Stimulated activated CD4-positive, alpha-beta T cell treated with anti-CD3 and anti-CD28 coated beads, Interleukin-1b, Interleukin-23, amount 100 ng/mL, for 48 hours (primary cell): Measurements from ENCODE around the gene FGGY.

Experiments used
- DNase-seq: peaks from one replicate; pipeline ENCODE4 v3.0.0-alpha.2; 2020

FGGY gene

GRCh38 chr1:59670662-59671061 lies 373.8 kb downstream of the FGGY start:
- no peak for DNase-seq

- no peak for DNase-seq
Measured at GRCh38 chr1:59671066-59671952, 374.4 kb downstream of the FGGY start.

- no peak for DNase-seq
Measured at GRCh38 chr1:59671953-59672305, 375.0 kb downstream of the FGGY start.

GRCh38 chr1:59672851-59673572 lies 376.1 kb downstream of the FGGY start:
- DNase-seq = no peak

GRCh38 chr1:59673573-59674450 lies 376.9 kb downstream of the FGGY start:
- DNase-seq = no peak

GRCh38 chr1:59674595-59674994 lies 377.7 kb downstream of the FGGY start:
- DNase-seq = no peak

- DNase-seq = no peak
Measured at GRCh38 chr1:59675936-59676335, 379.0 kb downstream of the FGGY start.

GRCh38 chr1:59678040-59678439 lies 381.1 kb downstream of the FGGY start:
- DNase-seq = no peak

GRCh38 chr1:59678493-59679228 lies 381.8 kb downstream of the FGGY start:
- no peak for DNase-seq

- no peak for DNase-seq
Measured at GRCh38 chr1:59680044-59680443, 383.1 kb downstream of the FGGY start.

GRCh38 chr1:59682396-59683080 lies 385.6 kb downstream of the FGGY start:
- DNase-seq = no peak

GRCh38 chr1:59683197-59683596 lies 386.3 kb downstream of the FGGY start:
- no peak for DNase-seq

GRCh38 chr1:59684698-59685097 lies 387.8 kb downstream of the FGGY start:
- no peak for DNase-seq

- DNase-seq = no peak
Measured at GRCh38 chr1:59685101-59685500, 388.2 kb downstream of the FGGY start.

GRCh38 chr1:59685666-59686065 lies 388.8 kb downstream of the FGGY start:
- no peak for DNase-seq

- DNase-seq = no peak
Measured at GRCh38 chr1:59686170-59686569, 389.3 kb downstream of the FGGY start.

- no peak for DNase-seq
Measured at GRCh38 chr1:59686574-59686973, 389.7 kb downstream of the FGGY start.

GRCh38 chr1:59687081-59687480 lies 390.2 kb downstream of the FGGY start:
- no peak for DNase-seq

- no peak for DNase-seq
Measured at GRCh38 chr1:59688976-59689375, 392.1 kb downstream of the FGGY start.

GRCh38 chr1:59689730-59690129 lies 392.8 kb downstream of the FGGY start:
- no peak for DNase-seq

- DNase-seq = no peak
Measured at GRCh38 chr1:59690171-59690930, 393.5 kb downstream of the FGGY start.
